Mammary epithelial cell (primary cell): ENCODE results near the gene KIF6.

Experiments
- EZH2 ChIP-seq: IDR thresholded peaks from 2 replicates; pipeline ENCODE4 v1.6.1; 2012; ENCODE audit warnings: low read length, inconsistent platforms, borderline replicate concordance
- TF ChIP-seq, protein P1 (sequence below), 2 donors: IDR thresholded peaks in 1 of 2; conservative IDR thresholded peaks in 1 of 2; 2 replicates each; pipeline ENCODE4 v1.5.1; 2011 to 2012; ENCODE audit warnings: inconsistent platforms in 2 of 2, low read length in 2 of 2, mild to moderate bottlenecking in 2 of 2, control low read depth in 1 of 2, low read depth in 1 of 2; ENCODE audit not compliant: insufficient read depth in 1 of 2; ENCODE audit errors: extremely low read depth in 1 of 2

DNA sequence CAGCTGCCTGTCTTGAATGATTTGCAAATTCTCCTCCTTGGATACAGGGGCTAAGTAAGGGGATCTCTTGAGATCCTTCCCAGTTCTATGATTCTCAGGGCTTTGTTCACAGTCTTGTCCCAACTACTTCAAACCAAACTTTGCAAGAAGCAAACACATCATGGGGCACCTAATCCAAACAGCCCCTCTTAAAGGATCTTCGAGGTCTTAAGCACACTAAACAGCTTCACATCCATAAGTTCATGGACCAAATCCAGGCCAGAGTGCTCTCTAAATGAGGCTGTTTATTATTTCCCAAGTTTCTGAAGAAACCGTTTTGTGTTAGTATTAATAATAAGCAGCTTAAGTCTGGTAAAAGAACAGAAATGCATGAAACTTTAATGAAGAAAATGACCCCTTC, 75.2 kb downstream of the KIF6 start:
- TF ChIP-seq, protein P1, sequence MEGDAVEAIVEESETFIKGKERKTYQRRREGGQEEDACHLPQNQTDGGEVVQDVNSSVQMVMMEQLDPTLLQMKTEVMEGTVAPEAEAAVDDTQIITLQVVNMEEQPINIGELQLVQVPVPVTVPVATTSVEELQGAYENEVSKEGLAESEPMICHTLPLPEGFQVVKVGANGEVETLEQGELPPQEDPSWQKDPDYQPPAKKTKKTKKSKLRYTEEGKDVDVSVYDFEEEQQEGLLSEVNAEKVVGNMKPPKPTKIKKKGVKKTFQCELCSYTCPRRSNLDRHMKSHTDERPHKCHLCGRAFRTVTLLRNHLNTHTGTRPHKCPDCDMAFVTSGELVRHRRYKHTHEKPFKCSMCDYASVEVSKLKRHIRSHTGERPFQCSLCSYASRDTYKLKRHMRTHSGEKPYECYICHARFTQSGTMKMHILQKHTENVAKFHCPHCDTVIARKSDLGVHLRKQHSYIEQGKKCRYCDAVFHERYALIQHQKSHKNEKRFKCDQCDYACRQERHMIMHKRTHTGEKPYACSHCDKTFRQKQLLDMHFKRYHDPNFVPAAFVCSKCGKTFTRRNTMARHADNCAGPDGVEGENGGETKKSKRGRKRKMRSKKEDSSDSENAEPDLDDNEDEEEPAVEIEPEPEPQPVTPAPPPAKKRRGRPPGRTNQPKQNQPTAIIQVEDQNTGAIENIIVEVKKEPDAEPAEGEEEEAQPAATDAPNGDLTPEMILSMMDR (conservative IDR thresholded peaks at IDR 0.05 in 1 of 2, IDR thresholded peaks at IDR 0.05 in 1 of 2; ENCODE audit: extremely low read depth in 1 of 2, insufficient read depth in 1 of 2, low read depth in 1 of 2, low read length in 2 of 2): no peak
- TF ChIP-seq EZH2: no peak
